Fibroblast of villous mesenchyme (primary cell): ENCODE data around the gene ZNF366. TPM values are rescaled to one million over a fixed set of nuclear protein-coding genes. Genes with fewer than 3 reads are reported as not detected.

ENCODE experiments used
- DNase-seq: peaks from one replicate; pipeline ENCODE4 v3.0.0-alpha.2; 2010; ENCODE audit warnings: low read depth
- H3K4me3 ChIP-seq: 2 replicates; pipeline ENCODE4 v1.5.1; 2011; ENCODE audit warnings: low read depth, mild to moderate bottlenecking, low read length
- total RNA-seq: library from RNA; depleted of rRNA; stranded (reverse); fragments of >200 nt; gene quantifications from 2 replicates; pipeline ENCODE4 v1.2.3, GENCODE V29; 2012
- TF ChIP-seq, protein P1 (sequence below): IDR thresholded peaks from 2 replicates; pipeline ENCODE4 v1.5.1; 2012; ENCODE audit warnings: low read depth, mild to moderate bottlenecking, low read length; ENCODE audit not compliant: insufficient read depth

ZNF366 gene
- total RNA-seq, 1 donor, result under 0.01 TPM

DNA sequence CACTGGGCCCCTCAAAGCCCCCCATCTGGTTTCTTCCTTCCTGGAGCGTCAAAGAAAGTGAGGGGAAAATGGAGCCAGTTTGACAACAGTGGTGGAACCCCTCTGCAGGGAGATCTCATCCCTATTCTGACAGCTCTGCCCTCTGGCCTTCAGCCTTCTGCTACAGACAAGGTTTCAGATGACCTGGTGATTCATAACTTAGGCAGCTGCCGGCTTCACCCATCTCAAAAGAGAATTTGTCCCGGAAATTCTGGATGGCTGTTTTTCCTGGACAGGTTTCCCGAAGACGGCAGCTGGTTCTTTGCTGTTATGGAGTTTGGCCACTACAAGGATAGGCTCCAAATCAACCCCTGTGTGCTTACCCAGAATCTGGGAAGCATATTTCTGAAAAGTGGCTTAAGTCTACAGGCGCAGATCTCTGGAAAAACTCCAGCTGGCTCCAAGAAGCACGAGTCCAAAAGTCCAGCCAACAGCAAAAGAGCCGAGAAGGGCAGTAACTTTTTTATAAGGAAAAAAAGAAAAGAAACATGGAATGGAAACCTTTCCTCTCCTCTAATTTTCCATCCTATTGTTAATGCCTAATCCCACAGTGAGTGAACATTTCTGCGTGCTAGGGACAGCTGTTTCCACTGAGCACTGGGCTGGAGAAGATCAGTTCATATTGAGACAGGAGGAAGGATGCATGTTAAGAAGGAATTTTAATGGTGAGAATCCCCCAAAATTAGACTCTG is 54.5 kb downstream of the ZNF366 start:
- DNase-seq, result peak; percentile 80
- TF ChIP-seq, protein P1, sequence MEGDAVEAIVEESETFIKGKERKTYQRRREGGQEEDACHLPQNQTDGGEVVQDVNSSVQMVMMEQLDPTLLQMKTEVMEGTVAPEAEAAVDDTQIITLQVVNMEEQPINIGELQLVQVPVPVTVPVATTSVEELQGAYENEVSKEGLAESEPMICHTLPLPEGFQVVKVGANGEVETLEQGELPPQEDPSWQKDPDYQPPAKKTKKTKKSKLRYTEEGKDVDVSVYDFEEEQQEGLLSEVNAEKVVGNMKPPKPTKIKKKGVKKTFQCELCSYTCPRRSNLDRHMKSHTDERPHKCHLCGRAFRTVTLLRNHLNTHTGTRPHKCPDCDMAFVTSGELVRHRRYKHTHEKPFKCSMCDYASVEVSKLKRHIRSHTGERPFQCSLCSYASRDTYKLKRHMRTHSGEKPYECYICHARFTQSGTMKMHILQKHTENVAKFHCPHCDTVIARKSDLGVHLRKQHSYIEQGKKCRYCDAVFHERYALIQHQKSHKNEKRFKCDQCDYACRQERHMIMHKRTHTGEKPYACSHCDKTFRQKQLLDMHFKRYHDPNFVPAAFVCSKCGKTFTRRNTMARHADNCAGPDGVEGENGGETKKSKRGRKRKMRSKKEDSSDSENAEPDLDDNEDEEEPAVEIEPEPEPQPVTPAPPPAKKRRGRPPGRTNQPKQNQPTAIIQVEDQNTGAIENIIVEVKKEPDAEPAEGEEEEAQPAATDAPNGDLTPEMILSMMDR, result no peak
- no peak overlapping the region for H3K4me3 ChIP-seq

DNA sequence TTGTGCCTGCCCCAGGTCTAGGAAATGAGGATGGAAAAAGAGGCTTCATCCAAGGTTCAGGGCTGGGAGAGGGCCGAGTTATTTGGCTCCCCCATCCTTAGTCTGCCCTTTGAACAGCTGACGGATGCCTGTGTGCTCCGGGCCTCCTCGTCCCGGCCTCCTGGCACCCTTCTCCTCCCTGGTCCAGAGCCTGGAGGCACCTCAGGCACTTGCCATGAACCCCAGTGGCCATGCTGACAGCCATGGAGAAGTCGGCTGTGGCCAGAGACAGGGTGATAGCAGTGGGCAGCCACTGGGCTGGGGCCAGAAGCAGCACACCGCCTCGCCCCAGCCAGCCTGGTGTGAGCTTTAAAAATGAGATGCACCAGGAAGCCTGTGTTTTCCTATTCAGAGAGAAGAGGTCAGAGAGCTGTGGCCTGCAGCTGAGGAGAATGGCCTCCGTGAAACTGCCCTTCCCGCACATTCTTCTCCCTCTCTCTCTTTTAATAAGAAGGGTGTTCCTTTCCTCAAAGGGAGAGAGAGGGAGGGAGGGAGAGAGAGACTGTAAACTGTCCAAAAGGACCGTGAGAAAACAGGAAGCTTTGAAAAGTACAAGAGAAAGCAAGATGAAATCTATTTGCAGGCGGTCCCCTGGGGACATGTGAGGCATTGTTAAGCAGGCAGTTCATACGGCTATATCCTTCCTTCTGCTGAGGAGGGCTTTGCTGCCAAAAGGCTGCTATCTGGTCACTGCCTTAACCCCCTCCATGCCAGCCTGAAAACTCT is 55.3 kb downstream of the ZNF366 start:
- DNase-seq, result peak; percentile 91
- TF ChIP-seq, protein P1, result no peak
- no peak overlapping the region for H3K4me3 ChIP-seq

DNA sequence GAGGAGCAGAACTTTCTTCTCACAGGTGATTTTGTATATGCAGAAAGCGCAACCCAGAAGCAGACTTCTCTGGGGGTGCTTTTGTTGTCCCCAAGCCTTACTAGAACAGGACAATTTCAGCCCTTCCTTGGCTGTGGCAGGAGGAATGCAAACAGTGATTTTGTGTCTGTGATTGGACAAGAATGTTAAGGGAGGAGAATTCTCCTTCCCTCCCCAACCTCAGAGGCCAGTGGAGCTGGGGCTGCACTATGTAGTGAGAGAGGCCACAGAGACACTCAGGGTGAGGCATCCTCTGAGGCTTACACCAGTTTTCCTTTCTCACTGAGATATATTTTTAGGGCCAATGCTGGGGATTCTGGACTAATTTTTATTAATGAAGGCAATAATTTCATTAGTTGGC is 58.8 kb downstream of the ZNF366 start:
- TF ChIP-seq, protein P1, result no peak
- no peak overlapping the region for H3K4me3 ChIP-seq
- no peak for DNase-seq

DNA sequence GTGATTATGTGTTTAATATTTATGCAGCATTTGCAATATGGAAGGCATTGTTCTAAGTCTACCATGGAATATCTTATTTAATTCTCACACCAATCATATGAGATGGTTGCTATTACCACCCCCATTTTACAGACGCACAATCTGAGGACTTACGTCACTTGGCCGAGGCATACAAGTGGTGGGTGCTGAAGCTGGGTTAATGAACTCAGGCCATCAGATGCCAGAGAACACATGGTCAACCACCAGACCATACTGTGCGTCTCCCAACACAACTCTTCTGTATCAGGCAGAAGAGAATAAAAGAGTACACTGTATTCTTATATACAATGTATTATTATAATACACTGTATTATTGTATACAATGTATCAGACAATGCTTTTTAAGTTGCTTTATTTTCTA is 59.5 kb downstream of the ZNF366 start:
- DNase-seq, result no peak
- H3K4me3 ChIP-seq, result no peak overlapping the region
- TF ChIP-seq, protein P1, result no peak

DNA sequence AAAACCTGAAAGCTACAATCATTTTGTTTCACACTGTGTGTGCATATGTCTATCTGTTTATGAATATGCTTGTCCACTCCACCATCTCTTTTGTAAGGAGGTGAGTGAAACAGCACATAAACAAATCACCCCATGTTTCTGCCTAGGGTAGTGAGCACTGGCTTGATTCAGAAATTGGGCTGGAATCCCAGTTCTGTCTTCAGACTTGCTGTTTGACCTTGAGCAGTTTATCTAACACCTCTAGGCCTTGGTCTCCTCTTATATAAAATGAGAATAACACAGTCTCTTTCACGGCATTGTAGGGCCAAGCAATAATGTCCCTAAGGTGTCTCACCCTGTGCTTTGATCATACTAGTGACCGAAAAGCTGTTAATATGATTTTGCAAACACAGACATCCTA is 61.2 kb downstream of the ZNF366 start:
- H3K4me3 ChIP-seq, result no peak overlapping the region
- TF ChIP-seq, protein P1, result no peak
- DNase-seq, result no peak

DNA sequence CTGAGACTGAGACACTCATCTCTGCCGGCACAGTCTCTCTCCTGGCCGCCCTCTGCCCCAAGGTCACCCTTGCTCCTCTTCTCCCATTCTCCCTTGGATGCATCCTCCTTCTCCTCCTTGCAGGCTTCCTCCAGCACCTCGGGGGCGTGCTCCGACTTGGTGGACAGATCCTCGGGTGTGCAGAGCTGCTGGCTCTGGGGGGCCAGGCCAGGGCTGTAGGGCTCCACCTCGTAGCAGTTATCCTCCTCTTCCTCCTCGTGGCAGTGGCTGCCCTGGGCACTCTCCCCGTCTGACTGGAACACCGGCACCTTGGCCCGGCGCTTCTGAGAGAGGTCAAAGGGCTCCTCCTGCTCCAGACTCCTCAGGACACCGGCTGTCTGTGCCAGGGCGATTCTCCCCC is 63.3 kb downstream of the ZNF366 start:
- no peak for DNase-seq
- no peak overlapping the region for H3K4me3 ChIP-seq
- TF ChIP-seq, protein P1, result no peak
